ELR (cell line): Measurements from ENCODE around the gene FAM227B.
"Not testable (repeated sequence)": the region's sequence is repeated elsewhere in the genome, so short reads cannot be mapped to it uniquely, and the experiment has no call there.

Experiments used
- DNase-seq: peaks from one replicate; pipeline ENCODE4 v3.0.0-alpha.2; 2015; ENCODE audit warnings: low read depth

The FAM227B gene

GRCh38 chr15:49438962-49439631 lies 181.5 kb downstream of the FAM227B start:
- no peak for DNase-seq

GRCh38 chr15:49436751-49437150 lies 183.9 kb downstream of the FAM227B start:
- no peak for DNase-seq

- peak; percentile 4 for DNase-seq
Measured at GRCh38 chr15:49435174-49435573, 185.4 kb downstream of the FAM227B start.

- no peak for DNase-seq
Measured at GRCh38 chr15:49430046-49430445, 190.6 kb downstream of the FAM227B start.

DNA sequence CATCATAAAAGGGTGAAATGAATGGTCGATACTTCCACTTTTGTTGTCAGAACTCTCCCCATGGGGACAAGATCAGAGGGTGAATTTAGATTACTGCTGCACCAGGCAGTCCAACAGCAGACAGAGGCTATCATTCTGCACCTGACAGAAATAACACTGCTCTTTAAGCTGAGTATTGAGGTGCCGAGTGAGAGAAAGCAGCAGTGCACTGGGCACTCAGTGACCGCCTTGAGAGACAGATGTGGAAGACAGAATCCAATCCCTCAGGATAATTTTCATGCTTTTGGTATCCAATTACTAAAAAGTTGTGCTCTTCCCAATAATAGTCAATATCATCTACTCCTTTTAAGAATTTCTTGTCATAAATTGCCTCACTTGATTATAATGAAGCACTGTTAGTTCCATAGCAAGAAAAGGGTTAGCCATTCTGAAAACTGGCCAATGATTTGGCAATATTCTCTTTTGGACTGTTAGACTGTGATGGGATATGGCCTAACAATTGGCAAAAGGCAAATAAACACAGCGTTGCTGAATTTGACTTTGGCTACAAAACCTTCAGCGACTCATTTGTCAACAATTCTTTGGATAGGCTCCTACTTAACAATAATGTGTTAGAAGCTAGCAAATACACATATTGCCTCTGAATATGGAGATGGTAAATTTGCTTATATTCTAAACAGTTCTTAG lies 192.1 kb downstream of the FAM227B start:
- peak; percentile 10 for DNase-seq

GRCh38 chr15:49427372-49427771 lies 193.2 kb downstream of the FAM227B start:
- DNase-seq = no peak

DNA sequence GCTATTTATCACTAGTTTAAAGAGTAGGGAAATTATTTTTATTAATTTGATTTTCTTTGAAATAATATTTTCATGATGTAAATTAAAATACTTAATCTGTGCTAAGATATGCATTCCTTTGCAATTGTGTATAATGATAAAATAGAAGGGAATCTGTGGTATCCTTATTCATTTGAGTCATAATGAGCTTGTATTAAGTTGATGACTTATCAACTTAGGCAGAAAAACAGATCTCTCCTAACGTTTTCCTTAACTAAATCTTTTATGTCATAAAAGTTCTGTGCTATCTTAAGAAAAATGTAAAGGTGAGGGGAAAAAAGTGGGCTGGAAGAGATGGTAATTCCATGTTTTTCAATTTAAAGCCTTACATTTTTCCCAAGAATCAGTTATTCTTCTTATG lies 195.7 kb downstream of the FAM227B start:
- peak; percentile 61 for DNase-seq

DNA sequence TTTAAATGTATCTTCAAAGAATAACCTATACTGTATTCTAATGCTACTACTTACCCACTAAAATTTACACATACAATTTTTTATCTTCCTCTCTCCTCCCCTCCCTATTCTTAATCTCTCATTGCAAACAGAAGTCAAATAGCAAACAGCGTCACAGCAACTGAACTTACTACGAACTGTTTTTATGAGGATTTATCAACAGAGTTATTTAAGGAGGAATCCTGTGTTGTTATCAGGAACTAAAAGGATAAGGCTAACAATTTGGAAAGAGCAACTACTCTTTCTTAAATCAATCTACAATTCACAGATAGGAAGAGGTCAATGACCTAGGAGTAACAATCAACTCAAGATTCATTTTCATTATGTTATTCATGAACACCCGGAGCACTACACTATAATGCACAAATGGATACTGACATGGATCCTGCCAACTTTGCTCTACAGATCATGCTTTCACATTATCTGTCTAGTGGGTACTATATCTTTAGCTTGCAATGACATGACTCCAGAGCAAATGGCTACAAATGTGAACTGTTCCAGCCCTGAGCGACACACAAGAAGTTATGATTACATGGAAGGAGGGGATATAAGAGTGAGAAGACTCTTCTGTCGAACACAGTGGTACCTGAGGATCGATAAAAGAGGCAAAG lies 196.6 kb downstream of the FAM227B start:
- DNase-seq = no peak

GRCh38 chr15:49423021-49423420 lies 197.6 kb downstream of the FAM227B start, which contains the start of gene FGF7:
TSS of gene FGF7 (plus strand) at chr15:49423242. CDS start at chr15:49424298, 1,056 bp downstream.
- peak; percentile 4 for DNase-seq

DNA sequence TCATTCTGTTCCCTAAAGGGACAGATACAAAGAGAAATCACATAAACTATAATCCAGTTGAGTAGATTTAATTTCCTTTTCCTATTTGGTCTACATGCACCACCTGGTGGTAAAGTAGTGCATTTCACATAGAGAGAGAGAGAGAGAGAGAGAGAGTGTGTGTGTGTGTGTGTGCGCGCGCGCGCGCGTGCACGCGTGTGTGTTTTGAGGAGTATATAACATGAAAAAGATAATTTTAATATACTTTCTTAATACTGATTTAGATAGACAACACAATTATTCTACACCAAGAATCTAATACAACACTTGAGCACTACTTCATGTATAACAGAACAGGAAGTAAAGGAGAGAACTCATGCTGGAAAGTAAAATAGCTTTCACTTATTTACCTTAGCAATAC lies 198.6 kb downstream of the FAM227B start:
- peak; percentile 64 for DNase-seq

DNA sequence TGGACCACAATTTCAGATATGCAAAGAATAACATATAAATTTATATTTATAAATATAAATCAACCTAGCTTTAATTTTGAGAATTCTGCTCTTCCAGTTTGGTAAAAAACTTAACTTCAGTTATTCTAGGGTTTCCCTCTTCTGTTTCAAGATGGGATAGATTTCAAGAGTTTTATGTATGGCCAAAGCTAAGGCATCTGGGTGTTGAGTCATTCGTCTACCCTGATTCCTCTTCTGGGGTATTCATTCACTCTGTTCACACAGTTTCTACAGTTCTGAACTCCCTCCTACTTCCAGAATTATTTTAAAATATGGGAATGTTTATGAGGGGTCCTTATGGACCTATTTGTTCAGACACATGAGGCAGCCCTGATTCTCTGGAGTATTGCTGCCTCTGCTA lies 201.8 kb downstream of the FAM227B start:
- DNase-seq = no peak

DNA sequence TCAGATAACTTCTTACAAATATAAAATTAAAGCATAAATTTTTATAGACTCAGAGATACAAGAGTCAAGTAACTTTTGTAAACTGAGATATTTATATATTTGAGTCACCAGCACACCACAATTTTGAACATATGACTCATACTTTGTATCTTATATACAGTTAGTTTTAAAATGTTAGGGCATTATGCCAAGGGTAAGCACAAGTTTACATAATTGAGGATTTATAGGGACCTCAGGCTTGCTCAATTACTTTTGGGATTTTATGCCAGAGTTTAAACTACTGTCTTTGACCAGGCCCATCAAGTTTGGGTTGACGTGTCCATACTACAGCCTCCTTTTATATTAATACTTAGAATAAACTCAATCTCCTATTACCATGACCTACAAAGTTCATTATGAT lies 205.0 kb downstream of the FAM227B start:
- peak; percentile 93 for DNase-seq

GRCh38 chr15:49415149-49415548 lies 205.5 kb downstream of the FAM227B start:
- DNase-seq = peak; percentile 13

DNA sequence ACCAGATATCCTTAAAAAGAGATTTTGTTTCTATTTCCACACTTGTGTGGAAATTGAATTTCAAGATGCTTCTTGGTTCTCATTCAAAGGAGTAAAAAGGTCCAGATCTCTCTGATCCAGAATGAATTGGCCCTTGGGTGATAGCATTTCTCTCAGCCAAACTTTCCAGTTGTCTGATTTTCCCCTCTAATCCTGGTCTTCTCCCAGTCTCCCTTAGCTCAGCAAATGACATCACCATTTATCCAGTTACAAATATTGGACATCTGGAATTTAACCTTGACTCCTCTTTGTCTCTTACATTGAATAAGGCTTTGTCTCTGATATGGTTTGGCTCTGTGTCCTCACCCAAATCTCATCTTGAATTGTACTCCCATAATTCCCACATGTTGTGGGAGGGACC lies 207.8 kb downstream of the FAM227B start:
- no peak for DNase-seq

GRCh38 chr15:49410641-49411040 lies 210.0 kb downstream of the FAM227B start:
- no peak for DNase-seq

GRCh38 chr15:49406352-49407118 lies 214.1 kb downstream of the FAM227B start:
- DNase-seq = no peak

DNA sequence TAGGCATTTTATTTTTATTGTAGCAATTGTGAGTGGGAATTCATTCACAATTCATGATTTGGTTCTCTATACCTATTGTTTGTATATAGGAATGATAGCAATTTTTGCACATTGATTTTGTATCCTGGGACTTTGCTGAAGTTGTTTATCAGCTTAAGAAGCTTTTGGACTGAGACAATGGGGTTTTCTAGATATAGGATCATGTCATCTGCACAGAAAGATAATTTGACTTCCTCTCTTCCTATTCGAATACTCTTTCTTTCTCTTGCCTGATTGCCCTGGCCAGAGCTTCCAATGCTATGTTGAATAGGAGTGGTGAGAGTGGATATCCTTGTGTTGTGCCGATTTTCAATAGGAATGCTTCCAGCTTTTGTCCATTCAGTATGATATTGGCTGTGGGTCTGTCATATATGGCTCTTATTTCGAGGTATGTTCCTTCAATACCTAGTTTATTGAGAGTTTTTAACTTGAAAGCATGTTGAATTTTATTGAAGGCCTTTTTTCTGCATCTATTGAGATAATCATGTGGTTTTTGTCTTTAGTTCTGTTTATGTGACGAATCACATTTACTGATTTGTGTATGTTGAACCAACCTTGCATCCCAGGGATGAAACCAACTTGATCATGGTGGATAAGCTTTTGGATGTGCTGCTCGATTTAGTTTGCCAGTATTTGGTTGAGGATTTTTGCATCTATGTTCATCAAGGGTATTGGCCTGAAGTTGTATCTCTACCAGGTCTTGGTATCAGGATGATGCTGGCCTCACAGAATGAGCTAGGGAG lies 217.9 kb downstream of the FAM227B start:
- DNase-seq = not testable (repeated sequence)

GRCh38 chr15:49387471-49387870 lies 233.1 kb downstream of the FAM227B start:
- DNase-seq = no peak

DNA sequence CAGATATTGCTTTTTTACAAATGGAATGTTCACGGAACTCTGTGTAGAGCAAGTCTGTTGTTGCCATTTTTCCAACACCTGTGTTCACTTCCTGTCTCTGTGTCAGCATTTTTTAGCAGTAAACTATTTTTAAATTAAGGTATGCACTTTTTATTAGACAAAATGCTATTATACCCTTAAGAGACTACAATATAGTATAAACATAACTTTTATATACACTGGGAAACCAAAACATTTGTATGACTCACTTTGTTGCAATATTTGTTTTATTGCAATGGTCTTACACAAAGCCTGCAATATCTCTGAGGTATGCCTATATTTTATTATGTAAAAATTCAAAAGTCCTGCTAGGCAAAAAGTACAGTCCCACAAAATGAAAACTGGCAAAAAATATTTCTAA lies 237.4 kb downstream of the FAM227B start:
- peak; percentile 36 for DNase-seq

GRCh38 chr15:49382394-49382793 lies 238.2 kb downstream of the FAM227B start:
- DNase-seq = no peak

DNA sequence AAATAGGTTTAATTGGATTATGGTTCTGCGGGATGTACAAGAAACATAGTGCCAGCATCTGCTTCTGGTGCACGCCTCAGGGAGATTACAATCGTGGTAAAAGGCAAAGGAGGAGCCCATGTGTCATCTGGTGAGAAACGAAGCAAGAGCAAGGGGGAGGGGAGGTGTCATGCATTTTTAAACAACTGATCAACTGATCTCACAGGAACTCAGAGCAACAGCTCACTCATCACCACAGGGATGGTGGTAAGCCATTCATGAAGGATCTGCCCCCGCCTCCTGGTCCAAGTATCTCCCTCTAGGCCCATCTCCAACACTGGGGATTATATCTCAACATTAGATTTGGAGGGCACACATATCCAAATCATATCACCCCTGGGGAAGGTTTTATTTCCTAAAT lies 239.7 kb downstream of the FAM227B start:
- DNase-seq = peak; percentile 6

DNA sequence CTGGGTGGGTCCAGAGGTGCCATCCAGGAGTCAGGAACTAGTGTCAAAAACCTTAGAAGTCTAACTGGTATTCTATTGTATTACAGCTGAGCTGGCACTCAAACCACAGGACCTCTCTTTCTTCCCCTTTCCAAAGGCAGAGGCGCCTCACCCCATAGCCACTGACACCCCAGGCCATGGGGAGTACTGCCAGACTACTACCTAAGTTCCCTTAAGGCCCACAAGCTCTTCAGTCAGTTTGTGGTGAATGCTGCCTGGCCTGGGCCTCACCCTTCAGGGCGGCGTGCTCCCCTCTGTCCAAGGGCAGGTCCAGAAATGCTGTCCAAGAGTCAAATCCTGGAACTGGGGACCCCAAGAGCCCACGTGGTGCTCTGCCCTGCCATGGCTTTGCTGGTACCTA lies 240.6 kb downstream of the FAM227B start:
- DNase-seq = no peak
